Suppressor macrophage treated with lipopolysaccharide for 4 hours (primary cell): ENCODE data around the gene DUSP7.

ENCODE experiments used
- DNase-seq: peaks from one replicate; pipeline ENCODE4 v3.0.0-alpha.2; 2020

Gene DUSP7

GRCh38 chr3:52067046-52067445 lies 10.7 kb upstream of the DUSP7 start:
- DNase-seq, result no peak

DNA sequence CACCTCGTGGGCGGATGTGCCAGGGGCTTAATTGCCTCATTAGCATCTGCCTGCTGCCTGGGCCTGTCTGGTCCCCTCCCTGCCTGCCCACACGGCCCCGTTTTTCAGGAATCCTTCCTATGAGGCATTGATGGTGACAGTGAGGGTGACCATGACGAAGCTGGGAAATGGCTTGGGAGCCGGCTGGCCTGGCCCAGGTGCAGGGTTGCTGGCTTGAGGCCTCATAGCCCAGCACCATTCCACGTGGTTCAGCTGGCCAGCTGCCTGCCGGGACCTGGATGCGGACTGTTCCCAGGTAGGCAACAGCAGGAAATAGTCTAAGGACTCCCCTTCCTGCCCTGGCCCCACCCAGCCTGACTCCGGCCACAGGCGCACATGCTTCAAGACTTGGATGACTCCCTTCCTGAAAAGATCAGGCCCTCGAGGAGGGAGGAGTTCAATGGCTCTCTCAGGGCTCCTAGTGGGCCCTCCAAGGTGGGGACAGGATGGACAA lies 8.9 kb upstream of the DUSP7 start:
- no peak for DNase-seq

GRCh38 chr3:52064561-52064960 lies 8.2 kb upstream of the DUSP7 start:
- DNase-seq, result no peak

DNA sequence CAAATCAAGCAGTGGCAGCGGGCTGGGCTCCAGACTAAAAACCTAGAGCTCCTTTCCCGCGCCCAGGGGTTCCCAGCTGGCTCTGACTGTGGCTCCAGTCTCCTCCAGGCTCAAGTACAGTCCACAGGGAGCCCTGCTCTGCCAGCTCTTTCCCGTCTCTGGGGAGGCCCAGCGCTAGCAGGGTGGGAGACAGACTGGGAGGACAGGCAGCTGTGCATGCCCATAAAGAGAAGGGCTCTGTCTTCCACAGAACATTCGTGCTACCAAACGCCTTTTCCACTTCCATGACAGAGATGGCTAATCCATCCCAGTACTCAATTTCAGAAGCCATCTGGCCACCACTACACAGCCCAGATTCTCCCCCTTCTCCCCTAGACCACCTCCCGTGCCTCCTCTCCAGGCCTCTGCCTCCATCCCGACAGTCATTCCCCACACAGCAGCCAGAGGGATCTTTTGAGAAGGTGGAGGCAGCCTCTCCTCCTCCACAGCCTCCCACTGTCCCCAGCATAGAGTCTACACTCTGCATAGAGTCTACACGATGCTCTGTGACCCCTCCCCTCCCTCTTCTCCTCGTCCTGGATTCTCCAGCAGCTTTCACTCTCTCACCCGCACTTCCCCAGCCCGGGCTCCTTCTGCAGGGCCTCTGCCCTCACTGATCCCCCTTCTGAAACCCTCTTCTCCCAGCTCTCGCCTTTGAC lies 6.8 kb upstream of the DUSP7 start:
- DNase-seq, result no peak

GRCh38 chr3:52062505-52062904 lies 6.1 kb upstream of the DUSP7 start:
- DNase-seq, result peak; percentile 91

GRCh38 chr3:52061121-52061910 lies 4.9 kb upstream of the DUSP7 start:
- peak; percentile 46 for DNase-seq

- no peak for DNase-seq
These were observed 3.4 kb upstream of the DUSP7 start for GRCh38 chr3:52059781-52060180.

DNA sequence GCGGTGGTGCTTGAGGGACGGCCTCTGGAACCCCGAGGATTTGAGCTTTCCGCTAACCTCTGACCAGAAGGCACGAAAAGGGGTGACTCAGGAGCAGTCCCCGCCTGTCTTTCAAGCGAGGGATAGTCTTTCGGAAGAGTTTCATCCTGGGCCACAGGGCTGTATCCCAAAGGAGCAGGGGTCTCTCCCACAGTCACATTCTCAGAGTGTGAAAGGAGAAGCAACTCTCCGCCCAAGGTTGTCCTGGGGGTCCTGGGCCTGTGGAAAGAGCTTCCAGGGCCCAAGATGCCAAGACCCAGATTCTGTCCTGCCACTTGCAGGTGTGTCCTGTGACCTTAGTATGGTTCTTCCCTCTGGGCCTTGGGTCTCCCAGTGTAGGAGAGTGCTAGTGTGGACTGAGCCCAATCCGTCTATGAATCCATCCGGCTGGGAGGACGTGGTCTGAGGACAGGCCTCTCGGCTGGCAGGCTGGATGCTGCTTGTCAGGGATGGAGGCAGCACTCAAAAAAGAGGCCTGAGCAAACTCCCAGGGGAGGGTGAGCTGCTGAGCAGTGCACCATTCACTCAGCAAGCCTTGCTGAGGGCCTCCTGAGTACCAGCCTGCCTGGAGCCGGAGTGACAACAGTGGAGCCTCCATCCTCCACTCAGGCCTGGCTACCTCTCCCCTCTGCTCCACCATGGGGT lies 1.6 kb upstream of the DUSP7 start:
- DNase-seq, result no peak

- DNase-seq, result peak; percentile 99
These were observed 819 bp upstream of the DUSP7 start for GRCh38 chr3:52056968-52057811.

DNA sequence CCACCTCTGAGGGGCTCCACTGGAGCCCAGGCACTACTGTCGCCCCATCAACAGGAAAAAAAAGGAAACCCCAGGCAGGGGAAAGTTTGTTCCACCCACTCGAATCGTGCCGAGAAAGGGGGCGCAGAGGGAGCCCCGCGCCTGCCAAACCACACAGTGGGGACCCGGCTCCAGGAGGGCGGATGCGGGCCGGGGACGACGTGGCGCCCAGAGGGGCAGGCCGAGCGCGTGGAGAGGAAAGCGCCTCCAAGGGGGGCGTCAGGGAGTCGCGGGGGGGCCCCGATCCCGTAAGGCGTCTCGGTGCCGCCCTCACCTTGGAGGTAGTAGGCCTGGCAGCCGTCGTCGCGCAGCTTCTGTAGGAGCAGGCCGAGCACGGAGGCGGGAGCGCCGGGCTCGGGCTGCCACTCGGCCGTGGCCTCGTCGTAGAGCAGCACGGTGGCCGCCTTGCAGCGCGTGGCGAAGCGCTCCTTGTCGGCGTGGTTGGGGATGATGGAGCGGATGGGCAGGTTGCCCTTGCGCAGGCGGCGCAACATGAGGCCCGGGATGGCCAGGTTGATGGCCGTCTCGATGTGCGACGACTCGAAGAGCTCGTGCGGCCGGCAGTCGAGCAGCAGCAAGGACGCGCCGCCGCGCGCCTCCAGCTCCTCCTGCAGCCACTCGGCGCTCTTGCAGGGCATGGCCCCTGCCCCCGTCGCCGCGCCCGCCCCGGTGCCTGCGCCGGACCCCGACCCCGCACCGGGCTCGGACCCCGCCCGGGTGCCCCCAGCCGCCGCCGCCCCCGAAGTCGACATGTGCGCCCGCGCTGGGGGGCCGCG lies 627 bp downstream of the DUSP7 start:
- DNase-seq, result peak; percentile 52

DNA sequence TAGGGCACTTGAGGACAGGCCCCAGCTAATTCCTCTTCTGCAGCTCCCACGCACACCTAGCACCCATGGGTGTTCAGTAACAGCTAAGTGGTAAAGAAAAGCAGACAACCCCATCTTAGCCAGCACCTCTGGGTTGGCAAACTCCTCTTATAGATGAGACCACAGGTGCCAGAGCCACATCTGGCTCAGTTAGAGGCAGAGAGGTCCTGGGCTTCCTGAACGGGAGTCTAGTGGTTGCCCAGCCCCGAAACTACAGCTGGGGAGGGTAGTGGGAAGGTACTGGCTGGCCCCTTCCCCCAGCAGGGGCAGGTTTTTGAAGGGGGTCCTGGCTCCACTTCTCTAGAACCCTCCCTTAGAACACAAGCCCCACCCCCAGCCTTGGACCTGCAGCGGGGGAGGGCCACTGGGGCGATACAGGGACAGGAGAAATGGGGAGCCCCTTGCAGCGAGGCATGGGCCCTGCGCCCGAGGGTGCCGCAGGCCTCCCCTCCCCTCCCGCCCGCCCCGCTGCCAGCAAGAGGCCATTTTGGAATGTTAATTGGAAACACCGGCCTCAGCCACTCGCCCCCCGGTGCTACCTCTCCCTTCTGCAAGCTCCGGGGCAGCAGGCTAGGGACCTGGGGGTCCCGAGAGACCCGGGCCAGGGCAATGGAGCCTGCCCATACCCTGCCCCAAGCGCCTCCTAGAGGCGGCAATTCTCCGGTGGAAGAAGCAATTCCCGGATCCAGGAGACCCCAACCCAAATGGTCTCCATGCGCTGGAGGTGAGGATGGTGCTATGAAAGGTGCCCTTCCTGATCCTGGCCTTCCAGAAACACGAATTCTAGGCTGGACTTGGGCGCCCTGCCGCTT lies 1.5 kb downstream of the DUSP7 start:
- DNase-seq, result no peak

GRCh38 chr3:52053307-52054304 lies 2.8 kb downstream of the DUSP7 start:
- no peak for DNase-seq

- peak; percentile 89 for DNase-seq
These were observed 3.5 kb downstream of the DUSP7 start for GRCh38 chr3:52052831-52053306.

- DNase-seq, result no peak
These were observed 4.9 kb downstream of the DUSP7 start for GRCh38 chr3:52051444-52051843.

DNA sequence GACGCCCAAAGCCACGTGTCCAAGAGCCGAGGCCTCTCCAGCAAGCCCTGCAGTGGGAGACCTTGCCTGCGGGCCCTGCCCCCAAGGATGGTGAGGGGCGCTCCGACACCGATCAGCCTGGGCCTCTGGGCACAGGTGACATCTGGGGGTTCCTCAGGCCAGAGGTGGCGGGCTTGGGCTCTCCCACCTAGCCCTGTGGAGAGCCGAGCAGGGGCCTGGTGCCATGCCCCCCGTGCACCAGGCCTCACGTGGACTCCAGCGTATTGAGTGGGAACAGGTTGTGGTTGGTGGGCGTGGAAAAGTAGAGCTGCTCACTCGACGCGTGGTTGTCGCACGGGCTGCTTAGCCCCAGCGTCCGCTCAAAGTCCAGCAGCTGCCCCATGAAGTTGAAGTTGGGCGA lies 5.8 kb downstream of the DUSP7 start:
- DNase-seq, result no peak

DNA sequence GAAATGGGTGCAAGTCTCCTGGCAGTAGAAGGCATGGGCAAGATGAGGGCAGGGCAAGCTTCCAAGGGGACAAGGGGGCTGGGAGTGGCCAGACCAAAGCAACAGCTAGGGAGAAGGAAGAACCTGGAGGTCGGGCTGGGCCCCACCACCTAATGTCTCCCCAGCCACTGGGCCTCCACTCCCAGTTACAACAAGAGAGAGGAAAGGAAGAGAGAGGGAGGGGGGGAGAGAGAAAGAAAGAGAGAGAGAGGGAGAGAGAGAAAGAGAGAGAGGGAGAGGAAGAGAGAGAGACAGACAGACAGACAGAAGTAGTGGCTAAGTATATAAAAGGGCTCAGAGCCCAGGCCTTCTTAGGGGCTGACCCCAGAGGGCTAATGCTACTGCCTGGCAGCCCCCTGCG lies 6.9 kb downstream of the DUSP7 start:
- DNase-seq, result no peak

- no peak for DNase-seq
These were observed 8.9 kb downstream of the DUSP7 start for GRCh38 chr3:52047295-52047960.

- DNase-seq, result no peak
These were observed 9.5 kb downstream of the DUSP7 start for GRCh38 chr3:52046902-52047239.
